Heart right ventricle (tissue), 16 donors: Measurements from ENCODE around the gene NEU3. TPM values are rescaled to one million over a fixed set of nuclear protein-coding genes. Genes with fewer than 3 reads are reported as not detected.

Source experiments
- ATAC-seq, 8 donors: fragments of 200-7000 bp; cut with Tn5 transposase; one replicate each; pipeline ENCODE4 v1.9.1; 2020; ENCODE audit warnings: mild to moderate bottlenecking in 8 of 8, moderate library complexity in 8 of 8, moderate number of reproducible peaks in 1 of 8
- DNase-seq, 2 donors: peaks; one replicate each; pipeline ENCODE4 v3.0.0-alpha.2; 2020
- H3K27ac ChIP-seq, 10 donors: fragments of 200-600 bp; sonication (generic) in 2 of 10; one replicate each; pipeline versions ENCODE4 v1.5.0 to v1.8.0; 2020 to 2022; ENCODE audit warnings: mild to moderate bottlenecking in 3 of 10
- H3K27me3 ChIP-seq, 7 donors: fragments of 200-600 bp; one replicate each; pipeline ENCODE4 v1.8.0; 2021 to 2022; ENCODE audit warnings: mild to moderate bottlenecking in 2 of 7
- H3K36me3 ChIP-seq, 9 donors: fragments of 200-600 bp; sonication (generic) in 1 of 9; one replicate each; pipeline versions ENCODE4 v1.5.0 to v1.8.0; 2020 to 2022; ENCODE audit warnings: mild to moderate bottlenecking in 2 of 9
- H3K4me1 ChIP-seq, 9 donors: fragments of 200-600 bp; sonication (generic) in 1 of 9; one replicate each; pipeline versions ENCODE4 v1.5.0 to v1.8.0; 2020 to 2022; ENCODE audit warnings: mild to moderate bottlenecking in 4 of 9
- H3K4me3 ChIP-seq, 10 donors: fragments of 200-600 bp; sonication (generic) in 2 of 10; one replicate each; pipeline versions ENCODE4 v1.5.0 to v1.8.0; 2020 to 2022; ENCODE audit warnings: mild to moderate bottlenecking in 7 of 10, moderate library complexity in 2 of 10
- H3K9me3 ChIP-seq, 11 donors: fragments of 200-600 bp in 10 of 11; sonication (generic) in 2 of 11; one replicate each; pipeline versions ENCODE4 v1.5.0 to v1.8.0; 2013 to 2022; ENCODE audit warnings: mild to moderate bottlenecking in 2 of 11, control low read depth in 1 of 11, moderate library complexity in 1 of 11
- WGBS, 2 donors: extraction: QIAGEN DNeasy Blood & Tissue Kit; methylation state at CpG; one replicate each; pipeline ENCODE4 v1.1.7; 2013; ENCODE audit warnings: inconsistent platforms in 1 of 2; 5-methylcytosine and 5-hydroxymethylcytosine counted together
- intact Hi-C, 10 donors: fragments of 100-400 bp; cut with DNase I; formaldehyde crosslinking; loops; one replicate each; pipeline versions ENCODE4 v1.11.1 to v1.14.2; 2022
- polyA plus RNA-seq, 2 donors: library from polyadenylated mRNA; stranded (reverse); fragments of 200-250 nt; gene quantifications; one replicate each; pipeline ENCODE4 v1.2.3, GENCODE V29; 2013
- total RNA-seq, 10 donors: library from RNA; stranded (reverse); fragmentation: NEBNext Ultra II Directional in 3 of 10; extraction: Animal tissue kit (Norgen Biotek cat#: 25700) in 3 of 10; gene quantifications; one replicate each; pipeline versions ENCODE4 v1.2.1 to v1.2.4, GENCODE V29; 2021 to 2023
- TF ChIP-seq, protein P1 (sequence below), 9 donors: fragments of 200-600 bp; sonication (generic) in 2 of 9; IDR thresholded peaks; one replicate each; pipeline versions ENCODE4 v1.5.0 to v1.8.0; 2021 to 2022; ENCODE audit warnings: antibody characterized with exemption in 9 of 9, mild to moderate bottlenecking in 5 of 9, moderate library complexity in 1 of 9
- donor health status: Arrhythmogenic right ventricular cardiomyopathy.
- donor health status: ischemic (EF 13 %, LVEDD 7.1; RV severe dilation, severe dysfunction).
- donor health status: healthy with polysubstance abuse.
- donor health status: DM: no; HTN: yes; CAD: no.
- donor health status: DM: no; HTN: no; CAD: no.
- donor health status: ischemic (EF 25% LVEDD 6.9; RV normal size, moderate dysfunction).
- donor health status: ischemic (EF 25% LVEDD 5.7; RV mildly dilated, moderate dysfunction).
- donor health status: healthy.
- donor health status: DM: yes; HTN: yes; CAD: no.
- donor health status: Ischemic cardiomyopathy.
- donor health status: ischemic (EF 35%, LVEDD 5.7; RV mildly dilated, moderate dysfunction).
- donor health status: nonischemic (EF 11% LVEDD 7.7; RV severe dilation, severe dysfunction).
- donor health status: DM: yes; HTN: yes; CAD: no.
- donor health status: PGD.
- donor health status: ischemic (EF 29% LVEDD 5.4; RV normal size, mild dysfunction).
- donor health status: nonischemic (EF 23%, LVEDD 6.1; RV moderate dilation, normal function).

NEU3 gene
- total and polyA plus RNA-seq, 12 donors: 2.6 to 16.1 (median 9.2) TPM

DNA sequence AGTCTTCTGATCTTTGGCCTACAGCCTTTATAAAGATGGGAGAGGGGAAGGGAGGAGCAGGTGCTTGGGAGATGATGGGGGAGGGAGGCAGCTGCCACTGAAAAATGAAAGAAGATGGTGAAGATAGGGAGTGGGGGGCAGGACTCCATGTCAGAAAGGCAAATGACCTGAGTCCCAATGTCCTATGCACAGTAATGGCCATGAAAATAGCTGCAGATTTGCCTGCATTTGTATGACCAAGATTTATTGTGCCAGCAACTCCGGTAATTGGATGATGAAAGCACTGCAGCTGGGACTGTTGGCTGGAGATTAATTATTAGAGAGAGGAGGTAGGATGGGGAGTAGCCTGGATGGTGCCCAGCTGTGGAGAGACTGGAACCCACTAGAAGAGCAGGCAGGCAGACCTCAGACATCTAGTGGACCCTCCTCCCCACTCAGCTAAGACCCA lies 36.1 kb downstream of the NEU3 start:
- 62 to 79% methylated on average over 1 of the region's 1 CpG for WGBS, 2 donors
- H3K9me3 ChIP-seq: no peaks in the 10 kb centered on the region
- no peak overlapping the region for H3K27ac ChIP-seq
- TF ChIP-seq, protein P1, sequence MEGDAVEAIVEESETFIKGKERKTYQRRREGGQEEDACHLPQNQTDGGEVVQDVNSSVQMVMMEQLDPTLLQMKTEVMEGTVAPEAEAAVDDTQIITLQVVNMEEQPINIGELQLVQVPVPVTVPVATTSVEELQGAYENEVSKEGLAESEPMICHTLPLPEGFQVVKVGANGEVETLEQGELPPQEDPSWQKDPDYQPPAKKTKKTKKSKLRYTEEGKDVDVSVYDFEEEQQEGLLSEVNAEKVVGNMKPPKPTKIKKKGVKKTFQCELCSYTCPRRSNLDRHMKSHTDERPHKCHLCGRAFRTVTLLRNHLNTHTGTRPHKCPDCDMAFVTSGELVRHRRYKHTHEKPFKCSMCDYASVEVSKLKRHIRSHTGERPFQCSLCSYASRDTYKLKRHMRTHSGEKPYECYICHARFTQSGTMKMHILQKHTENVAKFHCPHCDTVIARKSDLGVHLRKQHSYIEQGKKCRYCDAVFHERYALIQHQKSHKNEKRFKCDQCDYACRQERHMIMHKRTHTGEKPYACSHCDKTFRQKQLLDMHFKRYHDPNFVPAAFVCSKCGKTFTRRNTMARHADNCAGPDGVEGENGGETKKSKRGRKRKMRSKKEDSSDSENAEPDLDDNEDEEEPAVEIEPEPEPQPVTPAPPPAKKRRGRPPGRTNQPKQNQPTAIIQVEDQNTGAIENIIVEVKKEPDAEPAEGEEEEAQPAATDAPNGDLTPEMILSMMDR (IDR thresholded peaks at IDR 0.05): no peak
- H3K36me3 ChIP-seq: no peaks in the 10 kb centered on the region
- intact Hi-C loops: loop anchor here in 7 of 10 donors (2.0 to 10.0 kb wide), 7 partner anchors 87 to 224 kb away; no protein-coding TSS in a partner anchor
- DNase-seq: no peak
- no peak overlapping the region for H3K4me3 ChIP-seq
- peaks cover 0 to 21% (median 4%) of the 10 kb centered on the region in 9 donors for H3K4me1 ChIP-seq
- no peak for ATAC-seq
- H3K27me3 ChIP-seq: no peaks in the 10 kb centered on the region

DNA sequence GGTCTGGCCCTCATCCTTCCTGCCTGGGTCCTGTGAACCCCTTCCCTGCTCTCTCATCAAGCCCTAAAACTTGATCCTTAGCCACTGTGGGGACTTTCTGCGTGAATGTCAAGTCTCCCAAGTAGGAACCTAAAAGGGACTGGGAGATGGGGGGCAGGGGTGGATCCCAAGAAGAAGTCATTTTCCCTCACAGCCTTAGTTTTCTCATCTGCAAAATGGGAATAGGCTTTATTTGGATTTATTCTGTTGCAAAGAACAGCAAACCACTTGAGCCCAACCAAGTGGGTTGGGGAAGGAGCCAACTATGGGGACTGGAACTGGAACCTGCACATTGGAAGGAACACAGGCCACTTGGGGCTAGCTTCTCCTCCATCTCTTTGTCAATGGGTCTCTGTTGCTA lies 36.8 kb downstream of the NEU3 start:
- Histone ChIP-seq H3K4me3 (no peak overlapping the region), H3K27ac (no peak overlapping the region), H3K27me3 (no peaks in the 10 kb centered on the region), H3K9me3 (no peaks in the 10 kb centered on the region), H3K4me1 (peaks cover 0 to 21% (median 4%) of the 10 kb centered on the region in 9 donors), H3K36me3 (no peaks in the 10 kb centered on the region)
- no peak for DNase-seq
- no peak for ATAC-seq
- TF ChIP-seq, protein P1 (IDR thresholded peaks at IDR 0.05): no peak
- 97 to 100% methylated on average over 1 of the region's 1 CpG for WGBS, 2 donors
- intact Hi-C loops: loop anchor here in 4 of 10 donors (2.0 to 10.0 kb wide), 4 partner anchors 88 to 223 kb away; no protein-coding TSS in a partner anchor

DNA sequence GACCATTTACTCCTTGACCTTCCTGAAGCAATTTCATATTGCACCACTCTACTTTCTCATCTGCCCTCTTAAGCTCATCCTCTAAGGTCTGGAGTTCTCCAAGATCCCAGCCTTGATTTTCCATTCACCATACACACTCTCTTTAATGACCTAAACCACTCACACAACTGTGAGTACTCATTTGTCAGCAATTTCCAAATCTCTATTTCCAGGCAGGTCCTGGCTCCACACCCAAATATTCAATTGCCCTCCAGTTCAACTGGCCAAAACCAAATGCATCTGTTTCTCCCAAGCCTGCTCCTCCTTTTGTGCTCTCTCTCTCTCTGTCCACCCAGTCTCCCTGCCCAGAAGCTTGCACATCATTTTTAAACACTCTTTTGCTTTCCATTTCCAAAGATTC lies 39.6 kb downstream of the NEU3 start:
- no peaks in the 10 kb centered on the region for H3K36me3 ChIP-seq
- no peak for DNase-seq
- H3K27me3 ChIP-seq: no peaks in the 10 kb centered on the region
- H3K4me1 ChIP-seq: peaks cover 0 to 21% (median 4%) of the 10 kb centered on the region in 9 donors
- intact Hi-C loops: loop anchor here in 3 of 10 donors (5.0 to 10.0 kb wide), 3 partner anchors 91 to 116 kb away; no protein-coding TSS in a partner anchor
- no peak for ATAC-seq
- no peak overlapping the region for H3K27ac ChIP-seq
- TF ChIP-seq, protein P1 (IDR thresholded peaks at IDR 0.05): no peak
- no peak overlapping the region for H3K4me3 ChIP-seq
- no peaks in the 10 kb centered on the region for H3K9me3 ChIP-seq

DNA sequence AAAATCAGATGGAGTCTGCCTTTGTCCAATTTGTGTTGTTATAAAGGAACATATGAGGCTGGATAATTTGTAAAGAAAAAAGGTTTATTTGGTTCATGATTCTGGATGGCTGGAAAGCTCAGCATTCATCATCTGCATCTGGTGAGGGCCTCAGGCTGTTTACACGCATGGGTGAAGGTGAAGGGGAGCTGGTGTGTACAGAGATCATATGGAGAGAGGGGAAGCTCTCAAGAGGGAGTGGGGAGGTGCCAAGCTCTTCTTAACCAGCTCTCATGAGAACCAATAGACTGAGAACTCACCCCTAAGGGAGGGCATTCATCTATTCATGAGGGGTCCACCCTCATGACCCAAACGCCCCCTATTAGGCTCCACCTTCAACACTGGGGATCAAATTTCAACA lies 40.0 kb downstream of the NEU3 start:
- TF ChIP-seq, protein P1 (IDR thresholded peaks at IDR 0.05): no peak
- no peak overlapping the region for H3K27ac ChIP-seq
- ATAC-seq (no peak), DNase-seq (no peak)
- intact Hi-C loops: loop anchor here in 3 of 10 donors (5.0 to 10.0 kb wide), 3 partner anchors 91 to 116 kb away; no protein-coding TSS in a partner anchor
- H3K4me1 ChIP-seq: peaks cover 0 to 17% (median under 1%) of the 10 kb centered on the region in 9 donors
- no peak overlapping the region for H3K4me3 ChIP-seq
- H3K9me3 ChIP-seq: no peaks in the 10 kb centered on the region
- 51 to 63% methylated on average over 2 of the region's 2 CpGs for WGBS, 2 donors
- no peaks in the 10 kb centered on the region for H3K27me3 ChIP-seq
- H3K36me3 ChIP-seq: no peaks in the 10 kb centered on the region
